Type B pancreatic cell (in vitro differentiated cells): ENCODE data around the gene PPP2R1B. TPM values are rescaled to one million over a fixed set of nuclear protein-coding genes. Genes with fewer than 3 reads are reported as not detected.

Source experiments
- DNase-seq: peaks from one replicate; pipeline ENCODE4 v3.0.0; 2021; ENCODE audit warnings: mixed read lengths; ENCODE audit not compliant: unreplicated experiment; ENCODE audit errors: extremely low spot score
- H3K27ac Mint-ChIP-seq: 2 replicates; pipeline ENCODE4 v1.8.0; 2021; ENCODE audit warnings: mild to moderate bottlenecking, mixed read lengths
- H3K27me3 Mint-ChIP-seq: 2 replicates; pipeline ENCODE4 v1.8.0; 2021; ENCODE audit warnings: mixed read lengths
- H3K36me3 Mint-ChIP-seq: 2 replicates; pipeline ENCODE4 v1.8.0; 2021; ENCODE audit warnings: mixed read lengths
- H3K4me1 Mint-ChIP-seq: one replicate; pipeline ENCODE4 v1.8.0; 2021; ENCODE audit warnings: mixed read lengths; ENCODE audit not compliant: unreplicated experiment
- H3K4me3 Mint-ChIP-seq: 2 replicates; pipeline ENCODE4 v1.8.0; 2021; ENCODE audit warnings: mild to moderate bottlenecking, mixed read lengths
- H3K9me3 Mint-ChIP-seq: 2 replicates; pipeline ENCODE4 v1.8.0; 2021; ENCODE audit warnings: mixed read lengths
- total RNA-seq: library from RNA; stranded (reverse); gene quantifications from 2 replicates; pipeline ENCODE4 v1.2.1, GENCODE V29; 2021; ENCODE audit warnings: low replicate concordance
- TF ChIP-seq, protein P1 (sequence below): fragments of 200-600 bp; sonication (generic); conservative IDR thresholded peaks from 2 replicates; pipeline ENCODE4 v1.5.0; 2021; ENCODE audit warnings: antibody characterized with exemption, mild to moderate bottlenecking

The PPP2R1B gene
- total RNA-seq, 1 donor from 2014 or later: 52.3 TPM

DNA sequence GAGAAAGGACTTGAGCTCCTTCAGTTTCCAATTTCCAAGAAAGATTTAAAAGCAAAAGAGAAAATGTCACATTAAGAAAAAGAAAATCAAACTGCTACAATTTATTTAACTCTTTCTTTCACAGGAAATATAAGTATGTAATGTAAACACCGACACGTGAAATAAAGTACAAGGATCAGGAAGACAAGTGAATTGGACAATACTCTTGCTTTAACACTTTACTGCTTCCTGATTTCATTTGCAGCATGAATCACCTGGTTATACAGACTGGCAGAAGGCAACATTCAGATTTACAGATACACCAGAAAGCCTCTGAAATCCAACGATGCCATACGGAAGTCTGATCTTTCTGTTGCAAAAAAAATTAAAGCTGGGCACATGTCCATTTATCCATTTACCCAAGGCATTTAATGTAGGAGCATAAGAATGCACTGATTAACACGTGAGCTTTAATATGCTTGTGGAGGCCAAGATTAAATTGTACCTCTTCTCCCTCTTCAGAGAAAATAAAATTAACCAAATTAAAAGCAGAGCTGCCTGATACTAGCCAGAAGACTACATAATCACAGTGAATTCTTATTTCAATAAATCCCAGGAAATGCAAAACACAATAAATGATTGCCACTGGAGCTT is 16.0 kb upstream of the PPP2R1B start:
- H3K9me3 Mint-ChIP-seq: no peaks in the 10 kb centered on the region
- no peak for DNase-seq
- H3K4me3 Mint-ChIP-seq: no peak overlapping the region
- no peaks in the 10 kb centered on the region for H3K27me3 Mint-ChIP-seq
- peaks cover 9% of the 10 kb centered on the region for H3K4me1 Mint-ChIP-seq
- peaks cover 17% of the 10 kb centered on the region for H3K36me3 Mint-ChIP-seq
- no peak overlapping the region for H3K27ac Mint-ChIP-seq
- TF ChIP-seq, protein P1, sequence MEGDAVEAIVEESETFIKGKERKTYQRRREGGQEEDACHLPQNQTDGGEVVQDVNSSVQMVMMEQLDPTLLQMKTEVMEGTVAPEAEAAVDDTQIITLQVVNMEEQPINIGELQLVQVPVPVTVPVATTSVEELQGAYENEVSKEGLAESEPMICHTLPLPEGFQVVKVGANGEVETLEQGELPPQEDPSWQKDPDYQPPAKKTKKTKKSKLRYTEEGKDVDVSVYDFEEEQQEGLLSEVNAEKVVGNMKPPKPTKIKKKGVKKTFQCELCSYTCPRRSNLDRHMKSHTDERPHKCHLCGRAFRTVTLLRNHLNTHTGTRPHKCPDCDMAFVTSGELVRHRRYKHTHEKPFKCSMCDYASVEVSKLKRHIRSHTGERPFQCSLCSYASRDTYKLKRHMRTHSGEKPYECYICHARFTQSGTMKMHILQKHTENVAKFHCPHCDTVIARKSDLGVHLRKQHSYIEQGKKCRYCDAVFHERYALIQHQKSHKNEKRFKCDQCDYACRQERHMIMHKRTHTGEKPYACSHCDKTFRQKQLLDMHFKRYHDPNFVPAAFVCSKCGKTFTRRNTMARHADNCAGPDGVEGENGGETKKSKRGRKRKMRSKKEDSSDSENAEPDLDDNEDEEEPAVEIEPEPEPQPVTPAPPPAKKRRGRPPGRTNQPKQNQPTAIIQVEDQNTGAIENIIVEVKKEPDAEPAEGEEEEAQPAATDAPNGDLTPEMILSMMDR: no peak

DNA sequence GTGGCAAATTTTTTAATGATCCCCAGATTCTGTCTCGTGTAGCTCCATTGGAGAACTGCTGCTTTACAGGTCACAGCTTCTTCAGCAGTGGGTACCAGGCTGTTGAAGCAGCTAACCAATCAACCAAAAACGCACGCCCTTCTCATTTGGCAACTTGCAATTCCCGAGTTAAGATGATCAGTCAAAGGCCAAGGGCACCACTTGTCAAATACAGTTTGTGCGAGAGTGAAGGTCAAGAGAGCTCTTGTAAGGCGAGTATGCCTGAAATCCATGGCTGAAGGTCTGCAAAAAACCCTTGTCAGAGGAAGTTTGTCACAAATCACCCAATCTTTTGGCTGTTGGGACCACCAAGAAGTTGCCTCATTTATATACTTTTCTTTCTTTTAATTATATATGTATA is 12.9 kb upstream of the PPP2R1B start:
- peaks cover 13% of the 10 kb centered on the region for H3K4me1 Mint-ChIP-seq

DNA sequence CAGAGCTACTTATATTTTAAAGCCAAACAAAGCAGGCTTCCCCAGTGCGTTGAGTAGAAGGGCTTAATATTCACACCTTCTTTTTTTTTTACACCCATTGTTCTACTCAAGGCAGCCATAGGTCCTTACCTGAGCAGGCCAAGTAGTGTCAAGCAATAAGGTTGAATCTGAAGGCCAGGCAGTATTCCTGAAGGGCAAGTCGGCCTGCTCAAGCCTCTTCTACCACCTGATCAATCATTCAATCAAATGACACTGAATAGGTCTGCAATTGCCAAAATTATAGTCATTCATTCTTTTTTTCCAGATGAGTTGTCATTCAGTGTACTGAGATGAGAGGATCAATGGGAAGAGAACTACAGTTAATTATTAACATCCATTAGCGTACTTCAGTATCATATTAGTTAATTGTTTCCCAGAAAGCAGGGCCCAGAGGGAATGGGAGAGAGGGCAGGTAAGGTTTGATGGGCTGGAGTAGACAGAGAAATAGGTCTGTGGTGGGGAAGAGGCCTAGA is 11.9 kb upstream of the PPP2R1B start:
- H3K4me3 Mint-ChIP-seq: peak overlapping the region; percentile 41
- no peak for DNase-seq
- H3K36me3 Mint-ChIP-seq: no peaks in the 10 kb centered on the region
- TF ChIP-seq, protein P1: no peak
- H3K27me3 Mint-ChIP-seq: no peaks in the 10 kb centered on the region
- no peaks in the 10 kb centered on the region for H3K9me3 Mint-ChIP-seq
- peaks cover 13% of the 10 kb centered on the region for H3K4me1 Mint-ChIP-seq
- peak overlapping the region; percentile 75 for H3K27ac Mint-ChIP-seq

More for the DNA sequence above, 12.9 kb upstream of the PPP2R1B start:
- no peak overlapping the region for H3K4me3 Mint-ChIP-seq
- H3K27me3 Mint-ChIP-seq: no peaks in the 10 kb centered on the region
- no peak for DNase-seq
- H3K9me3 Mint-ChIP-seq: no peaks in the 10 kb centered on the region
- no peak overlapping the region for H3K27ac Mint-ChIP-seq
- TF ChIP-seq, protein P1: no peak
- peaks cover 3% of the 10 kb centered on the region for H3K36me3 Mint-ChIP-seq

DNA sequence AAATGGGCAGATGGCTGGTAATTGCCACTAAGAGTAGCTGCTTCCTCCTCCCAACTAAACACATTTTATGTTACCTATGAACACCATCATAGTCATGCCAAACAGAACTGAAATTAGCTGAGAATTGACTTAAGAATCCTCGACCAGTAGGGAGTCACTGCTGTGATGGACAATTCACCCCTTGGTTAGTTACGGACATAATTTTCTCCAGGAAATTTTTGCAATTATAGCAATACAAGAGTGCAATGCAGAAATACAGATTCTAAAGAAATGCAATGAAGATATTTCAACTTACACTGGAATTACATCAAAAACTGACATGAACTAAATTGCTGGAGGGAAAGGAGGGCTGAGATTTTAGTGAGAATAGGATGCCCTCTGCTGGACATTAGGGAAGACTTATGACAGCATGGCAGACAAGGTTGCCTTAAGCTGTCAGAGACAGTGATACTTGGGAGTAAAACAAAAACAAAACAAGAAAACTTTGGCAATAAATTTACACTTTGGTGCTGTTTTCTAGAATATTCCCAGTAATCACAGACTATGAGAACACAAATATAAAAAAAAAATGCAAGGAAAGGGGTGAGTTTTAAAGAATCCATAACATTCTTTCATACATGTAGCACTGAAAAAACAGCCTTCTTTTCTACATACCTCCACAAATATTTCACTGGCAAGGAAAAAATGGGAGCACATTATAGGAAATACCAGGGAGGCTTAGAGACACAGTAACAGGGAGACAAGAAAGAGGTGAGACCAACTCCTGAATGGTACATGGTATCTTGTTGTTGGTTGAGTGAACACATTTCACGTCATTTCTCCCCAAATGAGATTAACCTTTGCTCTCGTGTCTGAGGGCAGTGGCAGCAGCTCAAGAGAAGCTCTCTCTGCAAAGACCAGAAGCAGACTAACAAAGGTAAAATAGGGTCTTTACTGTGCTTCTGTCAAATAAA is 11.2 kb upstream of the PPP2R1B start:
- peak overlapping the region; percentile 3 for H3K27ac Mint-ChIP-seq
- TF ChIP-seq, protein P1: peak; percentile 90
- DNase-seq: no peak

DNA sequence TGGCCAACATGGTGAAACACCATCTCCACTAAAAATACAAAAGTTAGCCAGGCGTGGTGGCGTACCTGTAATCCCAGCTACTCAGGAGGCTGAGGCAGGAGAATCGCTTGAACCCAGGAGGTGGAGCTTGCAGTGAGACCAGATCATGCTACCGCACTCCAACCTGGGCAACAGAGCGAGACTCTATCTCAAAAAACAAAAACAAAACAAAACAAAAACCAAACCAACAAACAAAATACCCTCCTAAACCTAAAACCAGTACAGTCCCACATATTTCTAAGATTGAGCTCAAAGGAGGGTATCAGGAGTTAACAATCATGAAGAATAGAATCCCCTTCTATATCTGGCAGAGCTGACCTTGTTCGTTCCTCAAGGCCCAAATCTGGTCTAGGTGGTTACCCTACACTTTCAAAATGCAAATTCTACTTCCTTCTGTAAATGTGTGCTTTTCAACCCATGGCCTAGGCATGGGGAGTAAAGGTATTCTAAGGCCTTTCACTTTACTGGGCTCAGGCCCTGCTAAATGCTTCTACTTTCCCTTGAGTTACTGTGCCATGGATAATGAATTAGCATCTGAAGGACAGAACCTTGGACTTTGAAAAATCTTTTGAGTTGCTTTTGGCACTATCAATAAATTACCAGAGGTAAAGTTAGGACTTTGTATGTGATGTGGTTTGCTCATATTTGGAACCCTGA is 10.4 kb upstream of the PPP2R1B start:
- no peaks in the 10 kb centered on the region for H3K36me3 Mint-ChIP-seq
- peaks cover 13% of the 10 kb centered on the region for H3K4me1 Mint-ChIP-seq
- TF ChIP-seq, protein P1: no peak
- H3K27me3 Mint-ChIP-seq: no peaks in the 10 kb centered on the region
- no peaks in the 10 kb centered on the region for H3K9me3 Mint-ChIP-seq
- no peak overlapping the region for H3K4me3 Mint-ChIP-seq
- no peak overlapping the region for H3K27ac Mint-ChIP-seq
- DNase-seq: no peak

More for the DNA sequence above, 11.2 kb upstream of the PPP2R1B start:
- Mint-ChIP-seq H3K9me3 (no peaks in the 10 kb centered on the region), H3K27me3 (no peaks in the 10 kb centered on the region), H3K36me3 (no peaks in the 10 kb centered on the region), H3K4me1 (peaks cover 13% of the 10 kb centered on the region), H3K4me3 (no peak overlapping the region)
